ENCODE data around the gene NISCH. TPM values are rescaled to one million over a fixed set of nuclear protein-coding genes. Genes with fewer than 3 reads are reported as not detected.

NISCH gene
- total and polyA plus RNA-seq, 2 experiments from 2014 or later, result 18.4 to 76.4 TPM

DNA sequence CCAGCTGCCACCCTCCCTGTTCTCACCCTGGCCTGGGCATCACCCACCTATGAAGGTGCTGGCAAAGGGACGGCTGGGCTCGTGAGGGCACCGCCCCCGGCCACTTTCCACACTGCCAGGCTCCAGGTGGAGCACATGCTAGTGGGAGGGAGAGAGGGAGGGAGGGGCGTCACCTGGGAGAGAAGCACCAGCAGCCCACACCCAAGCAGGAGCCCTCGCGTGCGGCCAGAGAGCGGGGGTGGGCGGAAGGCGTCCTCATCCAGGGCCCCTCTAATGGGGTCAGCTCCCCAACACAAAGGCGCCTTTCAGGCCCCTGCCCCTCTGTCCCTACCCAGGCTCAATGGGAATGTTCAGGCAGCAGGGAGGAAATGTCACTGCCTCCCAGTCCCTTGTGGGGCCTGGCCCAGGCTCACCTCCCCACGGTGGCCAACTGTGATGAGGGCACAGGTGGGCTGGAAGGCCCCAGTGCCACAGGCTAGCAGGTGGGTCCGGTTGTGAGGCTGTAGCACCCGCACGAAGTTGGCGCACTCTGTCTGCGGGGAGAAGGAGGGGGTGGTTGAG, 13.6 kb upstream of the NISCH start:
- no peaks in the 10 kb centered on the region for H3K36me3 ChIP-seq (ENCODE audit: insufficient read depth)
- H3K36me3 Mint-ChIP-seq (ENCODE audit: low read depth), result no peaks in the 10 kb centered on the region; the same call in 2 of the 3 replicates
- no peaks in the 10 kb centered on the region for H3K27me3 ChIP-seq (ENCODE audit: insufficient read depth)
- no peak overlapping the region for H2AFZ ChIP-seq
- peaks cover 8% of the 10 kb centered on the region; the same call in 2 of the 3 replicates for H3K4me1 Mint-ChIP-seq
- peaks cover 8% of the 10 kb centered on the region; the same call in 1 of the 2 replicates for H3K9me2 ChIP-seq (ENCODE audit: insufficient read depth)
- no peaks in the 10 kb centered on the region for H3K4me1 ChIP-seq (ENCODE audit: insufficient read depth)
- H3K27ac Mint-ChIP-seq, result no peak overlapping the region
- no peaks in the 10 kb centered on the region for H3F3A ChIP-seq (replicated peaks; ENCODE audit: low read depth)
- no peak for DNase-seq (ENCODE audit: low spot score)
- no peak overlapping the region for H3K4me2 ChIP-seq
- H3K27ac ChIP-seq (ENCODE audit: low read depth), result no peak overlapping the region
- no peaks in the 10 kb centered on the region for H3K79me2 ChIP-seq (replicated peaks; ENCODE audit: insufficient read depth)
- no peak for ATAC-seq
- H3K4me3 ChIP-seq, result no peak overlapping the region
- no peaks in the 10 kb centered on the region for H4K20me1 ChIP-seq (replicated peaks; ENCODE audit: insufficient read depth)
- H3K27me3 Mint-ChIP-seq (ENCODE audit: insufficient read depth, low read depth, poor library complexity), result peaks cover 8% of the 10 kb centered on the region
- TF ChIP-seq EZH2phosphoT487 (IDR thresholded peaks at IDR 0.05; ENCODE audit: unreplicated experiment) (no peak), NANOG (IDR thresholded peaks at IDR 0.05; ENCODE audit: borderline replicate concordance) (no peak), POLR2AphosphoS5 (IDR thresholded peaks at IDR 0.05; ENCODE audit: low read depth) (no peak), CREB1 (CRISPR knock-in tag; IDR thresholded peaks at IDR 0.05; ENCODE audit: low read depth) (no peak), EZH2 (IDR thresholded peaks at IDR 0.05; ENCODE audit: low read depth, unreplicated experiment) (no peak), JUNB (IDR thresholded peaks at IDR 0.05; ENCODE audit: unreplicated experiment) (no peak), ZNF331 (CRISPR knock-in tag; IDR thresholded peaks at IDR 0.05; ENCODE audit: low read depth) (no peak), STAT1 (IDR thresholded peaks at IDR 0.05; ENCODE audit: unreplicated experiment) (no peak), ZNF114 (CRISPR knock-in tag; IDR thresholded peaks at IDR 0.05) (no peak)
- TF ChIP-seq, protein P1, sequence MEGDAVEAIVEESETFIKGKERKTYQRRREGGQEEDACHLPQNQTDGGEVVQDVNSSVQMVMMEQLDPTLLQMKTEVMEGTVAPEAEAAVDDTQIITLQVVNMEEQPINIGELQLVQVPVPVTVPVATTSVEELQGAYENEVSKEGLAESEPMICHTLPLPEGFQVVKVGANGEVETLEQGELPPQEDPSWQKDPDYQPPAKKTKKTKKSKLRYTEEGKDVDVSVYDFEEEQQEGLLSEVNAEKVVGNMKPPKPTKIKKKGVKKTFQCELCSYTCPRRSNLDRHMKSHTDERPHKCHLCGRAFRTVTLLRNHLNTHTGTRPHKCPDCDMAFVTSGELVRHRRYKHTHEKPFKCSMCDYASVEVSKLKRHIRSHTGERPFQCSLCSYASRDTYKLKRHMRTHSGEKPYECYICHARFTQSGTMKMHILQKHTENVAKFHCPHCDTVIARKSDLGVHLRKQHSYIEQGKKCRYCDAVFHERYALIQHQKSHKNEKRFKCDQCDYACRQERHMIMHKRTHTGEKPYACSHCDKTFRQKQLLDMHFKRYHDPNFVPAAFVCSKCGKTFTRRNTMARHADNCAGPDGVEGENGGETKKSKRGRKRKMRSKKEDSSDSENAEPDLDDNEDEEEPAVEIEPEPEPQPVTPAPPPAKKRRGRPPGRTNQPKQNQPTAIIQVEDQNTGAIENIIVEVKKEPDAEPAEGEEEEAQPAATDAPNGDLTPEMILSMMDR (conservative IDR thresholded peaks at IDR 0.05; ENCODE audit: low read depth in 2 of 2), result no peak
- TF ChIP-seq, protein P2, sequence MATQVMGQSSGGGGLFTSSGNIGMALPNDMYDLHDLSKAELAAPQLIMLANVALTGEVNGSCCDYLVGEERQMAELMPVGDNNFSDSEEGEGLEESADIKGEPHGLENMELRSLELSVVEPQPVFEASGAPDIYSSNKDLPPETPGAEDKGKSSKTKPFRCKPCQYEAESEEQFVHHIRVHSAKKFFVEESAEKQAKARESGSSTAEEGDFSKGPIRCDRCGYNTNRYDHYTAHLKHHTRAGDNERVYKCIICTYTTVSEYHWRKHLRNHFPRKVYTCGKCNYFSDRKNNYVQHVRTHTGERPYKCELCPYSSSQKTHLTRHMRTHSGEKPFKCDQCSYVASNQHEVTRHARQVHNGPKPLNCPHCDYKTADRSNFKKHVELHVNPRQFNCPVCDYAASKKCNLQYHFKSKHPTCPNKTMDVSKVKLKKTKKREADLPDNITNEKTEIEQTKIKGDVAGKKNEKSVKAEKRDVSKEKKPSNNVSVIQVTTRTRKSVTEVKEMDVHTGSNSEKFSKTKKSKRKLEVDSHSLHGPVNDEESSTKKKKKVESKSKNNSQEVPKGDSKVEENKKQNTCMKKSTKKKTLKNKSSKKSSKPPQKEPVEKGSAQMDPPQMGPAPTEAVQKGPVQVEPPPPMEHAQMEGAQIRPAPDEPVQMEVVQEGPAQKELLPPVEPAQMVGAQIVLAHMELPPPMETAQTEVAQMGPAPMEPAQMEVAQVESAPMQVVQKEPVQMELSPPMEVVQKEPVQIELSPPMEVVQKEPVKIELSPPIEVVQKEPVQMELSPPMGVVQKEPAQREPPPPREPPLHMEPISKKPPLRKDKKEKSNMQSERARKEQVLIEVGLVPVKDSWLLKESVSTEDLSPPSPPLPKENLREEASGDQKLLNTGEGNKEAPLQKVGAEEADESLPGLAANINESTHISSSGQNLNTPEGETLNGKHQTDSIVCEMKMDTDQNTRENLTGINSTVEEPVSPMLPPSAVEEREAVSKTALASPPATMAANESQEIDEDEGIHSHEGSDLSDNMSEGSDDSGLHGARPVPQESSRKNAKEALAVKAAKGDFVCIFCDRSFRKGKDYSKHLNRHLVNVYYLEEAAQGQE (IDR thresholded peaks at IDR 0.05; ENCODE audit: unreplicated experiment), result no peak
- TF ChIP-seq, protein P3, sequence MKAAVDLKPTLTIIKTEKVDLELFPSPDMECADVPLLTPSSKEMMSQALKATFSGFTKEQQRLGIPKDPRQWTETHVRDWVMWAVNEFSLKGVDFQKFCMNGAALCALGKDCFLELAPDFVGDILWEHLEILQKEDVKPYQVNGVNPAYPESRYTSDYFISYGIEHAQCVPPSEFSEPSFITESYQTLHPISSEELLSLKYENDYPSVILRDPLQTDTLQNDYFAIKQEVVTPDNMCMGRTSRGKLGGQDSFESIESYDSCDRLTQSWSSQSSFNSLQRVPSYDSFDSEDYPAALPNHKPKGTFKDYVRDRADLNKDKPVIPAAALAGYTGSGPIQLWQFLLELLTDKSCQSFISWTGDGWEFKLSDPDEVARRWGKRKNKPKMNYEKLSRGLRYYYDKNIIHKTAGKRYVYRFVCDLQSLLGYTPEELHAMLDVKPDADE (IDR thresholded peaks at IDR 0.05), result no peak
- TF ChIP-seq, protein P4, sequence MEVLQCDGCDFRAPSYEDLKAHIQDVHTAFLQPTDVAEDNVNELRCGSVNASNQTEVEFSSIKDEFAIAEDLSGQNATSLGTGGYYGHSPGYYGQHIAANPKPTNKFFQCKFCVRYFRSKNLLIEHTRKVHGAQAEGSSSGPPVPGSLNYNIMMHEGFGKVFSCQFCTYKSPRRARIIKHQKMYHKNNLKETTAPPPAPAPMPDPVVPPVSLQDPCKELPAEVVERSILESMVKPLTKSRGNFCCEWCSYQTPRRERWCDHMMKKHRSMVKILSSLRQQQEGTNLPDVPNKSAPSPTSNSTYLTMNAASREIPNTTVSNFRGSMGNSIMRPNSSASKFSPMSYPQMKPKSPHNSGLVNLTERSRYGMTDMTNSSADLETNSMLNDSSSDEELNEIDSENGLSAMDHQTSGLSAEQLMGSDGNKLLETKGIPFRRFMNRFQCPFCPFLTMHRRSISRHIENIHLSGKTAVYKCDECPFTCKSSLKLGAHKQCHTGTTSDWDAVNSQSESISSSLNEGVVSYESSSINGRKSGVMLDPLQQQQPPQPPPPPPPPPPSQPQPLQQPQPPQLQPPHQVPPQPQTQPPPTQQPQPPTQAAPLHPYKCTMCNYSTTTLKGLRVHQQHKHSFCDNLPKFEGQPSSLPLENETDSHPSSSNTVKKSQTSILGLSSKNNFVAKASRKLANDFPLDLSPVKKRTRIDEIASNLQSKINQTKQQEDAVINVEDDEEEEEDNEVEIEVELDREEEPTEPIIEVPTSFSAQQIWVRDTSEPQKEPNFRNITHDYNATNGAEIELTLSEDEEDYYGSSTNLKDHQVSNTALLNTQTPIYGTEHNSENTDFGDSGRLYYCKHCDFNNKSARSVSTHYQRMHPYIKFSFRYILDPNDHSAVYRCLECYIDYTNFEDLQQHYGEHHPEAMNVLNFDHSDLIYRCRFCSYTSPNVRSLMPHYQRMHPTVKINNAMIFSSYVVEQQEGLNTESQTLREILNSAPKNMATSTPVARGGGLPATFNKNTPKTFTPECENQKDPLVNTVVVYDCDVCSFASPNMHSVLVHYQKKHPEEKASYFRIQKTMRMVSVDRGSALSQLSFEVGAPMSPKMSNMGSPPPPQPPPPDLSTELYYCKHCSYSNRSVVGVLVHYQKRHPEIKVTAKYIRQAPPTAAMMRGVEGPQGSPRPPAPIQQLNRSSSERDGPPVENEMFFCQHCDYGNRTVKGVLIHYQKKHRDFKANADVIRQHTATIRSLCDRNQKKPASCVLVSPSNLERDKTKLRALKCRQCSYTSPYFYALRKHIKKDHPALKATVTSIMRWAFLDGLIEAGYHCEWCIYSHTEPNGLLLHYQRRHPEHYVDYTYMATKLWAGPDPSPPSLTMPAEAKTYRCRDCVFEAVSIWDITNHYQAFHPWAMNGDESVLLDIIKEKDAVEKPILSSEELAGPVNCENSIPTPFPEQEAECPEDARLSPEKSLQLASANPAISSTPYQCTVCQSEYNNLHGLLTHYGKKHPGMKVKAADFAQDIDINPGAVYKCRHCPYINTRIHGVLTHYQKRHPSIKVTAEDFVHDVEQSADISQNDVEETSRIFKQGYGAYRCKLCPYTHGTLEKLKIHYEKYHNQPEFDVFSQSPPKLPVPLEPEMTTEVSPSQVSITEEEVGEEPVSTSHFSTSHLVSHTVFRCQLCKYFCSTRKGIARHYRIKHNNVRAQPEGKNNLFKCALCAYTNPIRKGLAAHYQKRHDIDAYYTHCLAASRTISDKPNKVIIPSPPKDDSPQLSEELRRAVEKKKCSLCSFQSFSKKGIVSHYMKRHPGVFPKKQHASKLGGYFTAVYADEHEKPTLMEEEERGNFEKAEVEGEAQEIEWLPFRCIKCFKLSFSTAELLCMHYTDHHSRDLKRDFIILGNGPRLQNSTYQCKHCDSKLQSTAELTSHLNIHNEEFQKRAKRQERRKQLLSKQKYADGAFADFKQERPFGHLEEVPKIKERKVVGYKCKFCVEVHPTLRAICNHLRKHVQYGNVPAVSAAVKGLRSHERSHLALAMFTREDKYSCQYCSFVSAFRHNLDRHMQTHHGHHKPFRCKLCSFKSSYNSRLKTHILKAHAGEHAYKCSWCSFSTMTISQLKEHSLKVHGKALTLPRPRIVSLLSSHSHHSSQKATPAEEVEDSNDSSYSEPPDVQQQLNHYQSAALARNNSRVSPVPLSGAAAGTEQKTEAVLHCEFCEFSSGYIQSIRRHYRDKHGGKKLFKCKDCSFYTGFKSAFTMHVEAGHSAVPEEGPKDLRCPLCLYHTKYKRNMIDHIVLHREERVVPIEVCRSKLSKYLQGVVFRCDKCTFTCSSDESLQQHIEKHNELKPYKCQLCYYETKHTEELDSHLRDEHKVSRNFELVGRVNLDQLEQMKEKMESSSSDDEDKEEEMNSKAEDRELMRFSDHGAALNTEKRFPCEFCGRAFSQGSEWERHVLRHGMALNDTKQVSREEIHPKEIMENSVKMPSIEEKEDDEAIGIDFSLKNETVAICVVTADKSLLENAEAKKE (CRISPR knock-in tag; IDR thresholded peaks at IDR 0.05), result no peak
- H3K4me3 Mint-ChIP-seq, result no peak overlapping the region
- no peaks in the 10 kb centered on the region for H3K9me3 Mint-ChIP-seq

Data from GM23338 (cell line).